Stomach (tissue), 9 donors: Measurements from ENCODE around the gene CTNND2. TPM values are rescaled to one million over a fixed set of nuclear protein-coding genes. Genes with fewer than 3 reads are reported as not detected.

Source experiments
- DNase-seq, 2 donors: peaks; one replicate each; pipeline versions ENCODE4 v3.0.0 to v3.0.0-alpha.2; 2013 to 2019
- H3K27ac ChIP-seq, 5 donors: fragments of 200-600 bp in 4 of 5; sonication (generic) in 4 of 5; one replicate each; pipeline ENCODE4 v1.5.1; 2013 to 2019; ENCODE audit warnings: mild to moderate bottlenecking in 1 of 5, moderate library complexity in 1 of 5
- H3K27me3 ChIP-seq, 3 donors: fragments of 200-600 bp; sonication (generic); one replicate each; pipeline ENCODE4 v1.5.1; 2017 to 2019; ENCODE audit warnings: mixed run types in 1 of 3
- H3K36me3 ChIP-seq, 4 donors: fragments of 200-600 bp; sonication (generic); 1 replicate in 3 of 4; 2 replicates in 1 of 4; pipeline ENCODE4 v1.5.1; 2016 to 2019
- H3K4me1 ChIP-seq, 4 donors: fragments of 200-600 bp; sonication (generic); one replicate each; pipeline ENCODE4 v1.5.1; 2016 to 2019
- H3K4me3 ChIP-seq, 4 donors: fragments of 200-600 bp; sonication (generic) in 3 of 4; one replicate each; pipeline ENCODE4 v1.5.1; 2016 to 2019; ENCODE audit warnings: mild to moderate bottlenecking in 1 of 4
- H3K9me3 ChIP-seq, 4 donors: fragments of 200-600 bp; sonication (generic); one replicate each; pipeline ENCODE4 v1.5.1; 2016 to 2019
- CTCF ChIP-seq, 7 experiments: fragments of 450-650 bp in 4 of 7; fragments of 200-600 bp in 3 of 7; sonication (generic) in 3 of 7; IDR thresholded peaks; one replicate each; pipeline ENCODE4 v1.5.1; 2016 to 2019; ENCODE audit warnings: antibody characterized with exemption in 7 of 7, control low read depth in 2 of 7, mild to moderate bottlenecking in 1 of 7
- EP300 ChIP-seq: sonication (generic); formaldehyde crosslinking; IDR thresholded peaks from one replicate; pipeline ENCODE4 v1.6.1; 2017; ENCODE audit warnings: antibody characterized with exemption
- POLR2A ChIP-seq, 4 donors: fragments of 450-650 bp; IDR thresholded peaks; one replicate each; pipeline ENCODE4 v1.6.1; 2016; ENCODE audit warnings: antibody characterized with exemption in 4 of 4, control low read depth in 2 of 4, mild to moderate bottlenecking in 1 of 4, moderate library complexity in 1 of 4
- POLR2AphosphoS5 ChIP-seq, 3 donors: sonication (generic); formaldehyde crosslinking; IDR thresholded peaks; one replicate each; pipeline ENCODE4 v1.6.1; 2016; ENCODE audit warnings: antibody characterized with exemption in 3 of 3
- WGBS, 5 donors: extraction: QIAGEN DNeasy Blood & Tissue Kit in 3 of 5; methylation state at CpG; one replicate each; pipeline versions ENCODE4 v1.1.5 to v1.1.7; 2013 to 2018; 5-methylcytosine and 5-hydroxymethylcytosine counted together
- intact Hi-C: fragments of 100-400 bp; cut with DNase I; formaldehyde crosslinking; loops from one replicate; pipeline ENCODE4 v1.15.1; 2023; ENCODE audit warnings: low total_unique reads
- polyA plus RNA-seq, 3 donors: library from polyadenylated mRNA; stranded (reverse); fragments of 200-250 nt; gene quantifications; one replicate each; pipeline ENCODE4 v1.2.3, GENCODE V29; 2013
- total RNA-seq, 5 donors: library from RNA; depleted of rRNA; stranded (reverse); fragments of >200 nt; gene quantifications; one replicate each; pipeline versions ENCODE4 v1.1.0 to v1.2.3, GENCODE V29; 2014 to 2016
- donor health status: healthy with polysubstance abuse.
- donor health status: Bipolar disorder and iron deficiency.
- donor health status: healthy.

The CTNND2 gene
- total and polyA plus RNA-seq, 8 donors, result 0.29 to 3.4 (median 2.0) TPM; not detected in 2

- DNase-seq, result no peak
- TF ChIP-seq POLR2A (IDR thresholded peaks at IDR 0.05), result no peak
- no peak for TF ChIP-seq EP300
- TF ChIP-seq POLR2AphosphoS5 (IDR thresholded peaks at IDR 0.05), result no peak
- no peak for TF ChIP-seq CTCF (IDR thresholded peaks at IDR 0.05)
- no peak overlapping the region for H3K4me3 ChIP-seq
- H3K36me3 ChIP-seq, result no peaks in the 10 kb centered on the region
- H3K4me1 ChIP-seq, result no peaks in the 10 kb centered on the region
- H3K27ac ChIP-seq, result no peak overlapping the region
- H3K27me3 ChIP-seq, result no peaks in the 10 kb centered on the region
- intact Hi-C loops, result no loop called here
- H3K9me3 ChIP-seq, result no peaks in the 10 kb centered on the region
- 71 to 89% (median 80%) methylated on average over 3 of the region's 3 CpGs for WGBS, 5 donors
Observed at GRCh38 chr5:11815481-11815880, 88.8 kb downstream of the CTNND2 start.

GRCh38 chr5:11814373-11814772 lies 89.9 kb downstream of the CTNND2 start:
- intact Hi-C loops, result no loop called here
- WGBS, 5 donors, result 75 to 82% (median 76%) methylated on average over 4 of the region's 4 CpGs
- Histone ChIP-seq H3K36me3 (no peaks in the 10 kb centered on the region), H3K27me3 (no peaks in the 10 kb centered on the region), H3K4me3 (no peak overlapping the region), H3K9me3 (no peaks in the 10 kb centered on the region), H3K27ac (no peak overlapping the region), H3K4me1 (no peaks in the 10 kb centered on the region)
- no peak for TF ChIP-seq CTCF (IDR thresholded peaks at IDR 0.05)
- no peak for TF ChIP-seq EP300
- TF ChIP-seq POLR2A (IDR thresholded peaks at IDR 0.05), result no peak
- no peak for TF ChIP-seq POLR2AphosphoS5 (IDR thresholded peaks at IDR 0.05)
- peak in 1 of 2 donors; percentile 16 for DNase-seq

GRCh38 chr5:11809407-11809806 lies 94.8 kb downstream of the CTNND2 start:
- 65 to 79% (median 74%) methylated on average over 3 of the region's 3 CpGs for WGBS, 5 donors
- no peaks in the 10 kb centered on the region for H3K4me1 ChIP-seq
- no peak for TF ChIP-seq EP300
- TF ChIP-seq POLR2AphosphoS5 (IDR thresholded peaks at IDR 0.05), result no peak
- no peak for TF ChIP-seq CTCF (IDR thresholded peaks at IDR 0.05)
- no peak for TF ChIP-seq POLR2A (IDR thresholded peaks at IDR 0.05)
- no peak overlapping the region for H3K27ac ChIP-seq
- H3K36me3 ChIP-seq, result no peaks in the 10 kb centered on the region
- no peaks in the 10 kb centered on the region for H3K9me3 ChIP-seq
- intact Hi-C loops, result no loop called here
- no peak for DNase-seq
- no peaks in the 10 kb centered on the region for H3K27me3 ChIP-seq
- H3K4me3 ChIP-seq, result no peak overlapping the region

- Histone ChIP-seq H3K27ac (no peak overlapping the region), H3K4me1 (no peaks in the 10 kb centered on the region), H3K9me3 (no peaks in the 10 kb centered on the region), H3K4me3 (no peak overlapping the region), H3K27me3 (no peaks in the 10 kb centered on the region), H3K36me3 (no peaks in the 10 kb centered on the region)
- DNase-seq, result no peak
- 70 to 83% (median 80%) methylated on average over 7 of the region's 7 CpGs for WGBS, 5 donors
- intact Hi-C loops, result no loop called here
- no peak for TF ChIP-seq EP300
- TF ChIP-seq POLR2AphosphoS5 (IDR thresholded peaks at IDR 0.05), result no peak
- TF ChIP-seq POLR2A (IDR thresholded peaks at IDR 0.05), result no peak
- no peak for TF ChIP-seq CTCF (IDR thresholded peaks at IDR 0.05)
Observed at GRCh38 chr5:11803436-11803835, 100.8 kb downstream of the CTNND2 start.
